Hepatocyte (in vitro differentiated cells): ENCODE measurements around the gene LIMA1.

ENCODE experiments used
- EZH2 ChIP-seq: fragments of 200-600 bp; sonication (generic); IDR thresholded peaks from 2 replicates; pipeline ENCODE4 v1.6.1; 2016; ENCODE audit warnings: antibody characterized with exemption, mild to moderate bottlenecking, borderline replicate concordance
- TF ChIP-seq, protein P1 (sequence below): fragments of 200-600 bp; sonication (generic); IDR thresholded peaks from 2 replicates; pipeline ENCODE4 v1.5.1; 2016; ENCODE audit warnings: antibody characterized with exemption, mild to moderate bottlenecking; ENCODE audit not compliant: poor library complexity

DNA sequence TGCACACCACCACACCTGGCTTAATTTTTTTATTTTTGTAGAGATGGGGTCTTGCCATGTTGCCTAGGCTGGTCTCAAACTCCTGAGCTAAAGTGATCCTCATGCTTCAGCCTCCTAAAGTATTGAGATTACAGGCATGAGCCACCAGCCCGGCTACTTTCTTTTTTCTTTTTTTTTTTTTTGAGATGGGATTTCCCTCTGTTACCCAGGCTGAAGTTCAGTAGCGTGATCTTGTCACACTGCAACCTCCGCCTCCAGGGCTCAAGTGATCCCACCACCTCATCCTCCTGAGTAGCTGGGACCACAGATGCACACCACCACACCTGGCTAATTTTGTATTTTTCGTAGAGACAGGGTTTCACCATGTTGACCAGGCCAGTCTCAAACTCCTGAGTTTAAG lies 51.1 kb downstream of the LIMA1 start:
- TF ChIP-seq, protein P1, sequence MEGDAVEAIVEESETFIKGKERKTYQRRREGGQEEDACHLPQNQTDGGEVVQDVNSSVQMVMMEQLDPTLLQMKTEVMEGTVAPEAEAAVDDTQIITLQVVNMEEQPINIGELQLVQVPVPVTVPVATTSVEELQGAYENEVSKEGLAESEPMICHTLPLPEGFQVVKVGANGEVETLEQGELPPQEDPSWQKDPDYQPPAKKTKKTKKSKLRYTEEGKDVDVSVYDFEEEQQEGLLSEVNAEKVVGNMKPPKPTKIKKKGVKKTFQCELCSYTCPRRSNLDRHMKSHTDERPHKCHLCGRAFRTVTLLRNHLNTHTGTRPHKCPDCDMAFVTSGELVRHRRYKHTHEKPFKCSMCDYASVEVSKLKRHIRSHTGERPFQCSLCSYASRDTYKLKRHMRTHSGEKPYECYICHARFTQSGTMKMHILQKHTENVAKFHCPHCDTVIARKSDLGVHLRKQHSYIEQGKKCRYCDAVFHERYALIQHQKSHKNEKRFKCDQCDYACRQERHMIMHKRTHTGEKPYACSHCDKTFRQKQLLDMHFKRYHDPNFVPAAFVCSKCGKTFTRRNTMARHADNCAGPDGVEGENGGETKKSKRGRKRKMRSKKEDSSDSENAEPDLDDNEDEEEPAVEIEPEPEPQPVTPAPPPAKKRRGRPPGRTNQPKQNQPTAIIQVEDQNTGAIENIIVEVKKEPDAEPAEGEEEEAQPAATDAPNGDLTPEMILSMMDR = no peak
- TF ChIP-seq EZH2 = no peak
